K562 (cell line): ENCODE data around the gene SLC20A1. TPM values are rescaled to one million over a fixed set of nuclear protein-coding genes. Genes with fewer than 3 reads are reported as not detected.
A peak's percentile ranks its signal among the peaks of the same experiment; 100 is the strongest.

ENCODE experiments used
- ATAC-seq: fragments of 200-7000 bp; cut with Tn5 transposase; 3 replicates; pipeline ENCODE4 v1.9.1; 2020; ENCODE audit warnings: moderate library complexity
- BruUV-seq: library from RNA; stranded (reverse); fragments of 400-500 nt; replicated peaks from 2 replicates; lab custom pipeline; 2021; lab: Mats Ljungman, UMichigan
- CTCF ChIA-PET: fragments of 300-600 bp; formaldehyde crosslinking; extraction: SDS; loops from one replicate; lab custom pipeline; 2021; ENCODE audit warnings: low intra/inter-chr PET ratio; lab: Yijun Ruan, JAX
- POLR2A ChIA-PET: fragments of 300-600, 350-650 bp; sonication (Branson Sonifier 250); formaldehyde crosslinking; extraction: SDS; loops from one replicate; lab custom pipeline; 2021; ENCODE audit warnings: antibody characterized with exemption, inconsistent platforms; lab: Yijun Ruan, JAX
- DNase-seq, 4 experiments: peaks; one replicate each; pipeline versions ENCODE4 v3.0.0 to v3.0.0-alpha.2; 2011 to 2018; ENCODE audit warnings: low spot score in 3 of 4, mixed read lengths in 3 of 4; ENCODE audit errors: extremely low read depth in 1 of 4
- FAIRE-seq: peaks from 2 replicates; lab custom pipeline; 2011; peaks lifted over from hg19 to GRCh38; lab: Jason Lieb, UNC
- H2AFZ ChIP-seq: 2 replicates; pipeline ENCODE4 v1.6.0; 2011; ENCODE audit warnings: low read depth, low read length, control low read depth, inconsistent platforms
- H3K27ac ChIP-seq: fragments of 200-600 bp; 3 replicates; pipeline ENCODE4 v1.8.0; 2011; ENCODE audit warnings: low read depth, mild to moderate bottlenecking, control low read depth, inconsistent platforms, low read length, moderate library complexity, mixed read lengths; ENCODE audit errors: extremely low read depth
- H3K27me3 ChIP-seq, 2 experiments: fragments of 300-600 bp in 1 of 2; 2 replicates in 1 of 2; 3 replicates in 1 of 2; pipeline versions ENCODE4 v1.6.0 to v1.8.0; 2011; ENCODE audit warnings: inconsistent platforms in 2 of 2, low read length in 2 of 2, mild to moderate bottlenecking in 1 of 2, mixed read lengths in 1 of 2, moderate library complexity in 1 of 2; ENCODE audit not compliant: control insufficient read depth in 2 of 2, insufficient read depth in 2 of 2
- H3K36me3 ChIP-seq: fragments of 300-600 bp; 3 replicates; pipeline ENCODE4 v1.8.0; 2011; ENCODE audit warnings: mild to moderate bottlenecking, low read length, inconsistent platforms; ENCODE audit not compliant: control insufficient read depth, insufficient read depth
- H3K4me1 ChIP-seq, 2 experiments: fragments of 200-600 bp in 1 of 2; replicated peaks in 1 of 2; 2 replicates in 1 of 2; 3 replicates in 1 of 2; pipeline versions ENCODE4 v1.5.1 to v1.8.0; 2011; ENCODE audit warnings: inconsistent platforms in 2 of 2, low read length in 2 of 2, mild to moderate bottlenecking in 1 of 2, mixed read lengths in 1 of 2, moderate library complexity in 1 of 2; ENCODE audit not compliant: control insufficient read depth in 2 of 2, insufficient read depth in 2 of 2
- H3K4me2 ChIP-seq: 2 replicates; pipeline ENCODE4 v1.6.1; 2011; ENCODE audit warnings: low read length, control low read depth, inconsistent platforms, mixed read lengths; ENCODE audit not compliant: insufficient read depth
- H3K4me3 ChIP-seq: fragments of 200-600 bp; sonication (generic), shearing (Covaris generic); 2 replicates; pipeline ENCODE4 v1.5.1; 2016; ENCODE audit warnings: control low read depth, inconsistent platforms
- H3K79me2 ChIP-seq: fragments of 200-600 bp; 3 replicates; pipeline ENCODE4 v1.8.0; 2011; ENCODE audit warnings: low read length, inconsistent platforms; ENCODE audit not compliant: control insufficient read depth, insufficient read depth
- H3K9ac ChIP-seq, 2 experiments: 2 replicates each; pipeline versions ENCODE4 v1.6.0 to v1.6.1; 2011; ENCODE audit warnings: low read depth in 2 of 2, low read length in 2 of 2, control low read depth in 1 of 2, inconsistent platforms in 1 of 2, mild to moderate bottlenecking in 1 of 2, mixed read lengths in 1 of 2; ENCODE audit not compliant: insufficient read depth in 1 of 2
- H3K9me1 ChIP-seq: one replicate; pipeline ENCODE4 v1.6.0; 2011; ENCODE audit warnings: inconsistent platforms, mild to moderate bottlenecking, low read length, moderate library complexity; ENCODE audit not compliant: control insufficient read depth, insufficient read depth
- H3K9me3 ChIP-seq: replicated peaks from 2 replicates; pipeline ENCODE4 v1.5.1; 2011; ENCODE audit warnings: low read depth, low read length, inconsistent platforms; ENCODE audit not compliant: control insufficient read depth, insufficient read depth
- H4K20me1 ChIP-seq: replicated peaks from 2 replicates; pipeline ENCODE4 v1.6.1; 2011; ENCODE audit warnings: low read length, inconsistent platforms, mixed read lengths; ENCODE audit not compliant: control insufficient read depth, insufficient read depth
- ATF7 ChIP-seq: fragments of 450-650 bp; IDR thresholded peaks from 2 replicates; pipeline ENCODE4 v1.7.1; 2014; ENCODE audit warnings: mild to moderate bottlenecking, moderate library complexity
- BCOR ChIP-seq: fragments of 450-650 bp; IDR thresholded peaks from 2 replicates; pipeline ENCODE4 v1.6.1; 2016
- CTCF ChIP-seq, 3 experiments: IDR thresholded peaks in 2 of 3; conservative IDR thresholded peaks in 1 of 3; 2 replicates each; pipeline ENCODE4 v1.5.1; 2011 to 2012; ENCODE audit warnings: low read length in 3 of 3, mild to moderate bottlenecking in 3 of 3, control low read depth in 2 of 3, improper control_type of control experiment in 1 of 3, inconsistent platforms in 1 of 3, low read depth in 1 of 3, mixed read lengths in 1 of 3, moderate library complexity in 1 of 3; ENCODE audit not compliant: insufficient read depth in 2 of 3
- CXXC5 ChIP-seq: fragments of 250-450 bp; sonication (Bioruptor Pico); IDR thresholded peaks from 2 replicates; pipeline ENCODE4 v1.8.0; 2022; ENCODE audit warnings: inconsistent platforms, mild to moderate bottlenecking, moderate library complexity
- RBBP5 ChIP-seq: fragments of 200-600 bp; sonication (generic); IDR thresholded peaks from 2 replicates; pipeline ENCODE4 v1.6.1; 2012; ENCODE audit warnings: borderline replicate concordance, mild to moderate bottlenecking, low read length, control low read depth, inconsistent platforms; ENCODE audit not compliant: insufficient read depth, poor library complexity, severe bottlenecking
- SMARCE1 ChIP-seq: fragments of 450-650 bp; IDR thresholded peaks from 2 replicates; pipeline ENCODE4 v1.7.1; 2016; ENCODE audit warnings: mild to moderate bottlenecking
- SNIP1 ChIP-seq: fragments of 450-650 bp; IDR thresholded peaks from 2 replicates; pipeline ENCODE4 v1.7.1; 2017; ENCODE audit warnings: low read depth, mild to moderate bottlenecking
- ZNF146 ChIP-seq: IDR thresholded peaks from one replicate; pipeline ENCODE4 v1.6.1; 2018; ENCODE audit warnings: missing compliant biosample characterization; ENCODE audit not compliant: unreplicated experiment
- ZNF592 ChIP-seq: fragments of 450-650 bp; IDR thresholded peaks from 2 replicates; pipeline ENCODE4 v1.6.1; 2017; ENCODE audit warnings: antibody characterized with exemption, mild to moderate bottlenecking
- WGBS: fragments of 100-300 bp; shearing (Covaris generic); methylation state at CpG from one replicate; pipeline ENCODE4 v1.1.6; 2016; ENCODE audit warnings: low coverage, mixed read lengths; ENCODE audit not compliant: insufficient coverage; ENCODE audit errors: missing lambda C conversion rate; 5-methylcytosine and 5-hydroxymethylcytosine counted together
- in situ Hi-C: fragments of 300-500 bp; cut with MboI; formaldehyde crosslinking; loops from 4 replicates; pipeline ENCODE4 v1.15.0; 2018; ENCODE audit warnings: inconsistent platforms, mixed read lengths
- intact Hi-C: fragments of 100-400 bp; cut with micrococcal nuclease; formaldehyde crosslinking; loops from 2 replicates; pipeline ENCODE4 v1.14.2; 2022
- polyA plus RNA-seq, 8 experiments: library from polyadenylated mRNA; depleted of rRNA in 4 of 8; stranded (reverse) in 5 of 8; unstranded in 3 of 8; fragments of >200 nt; fragmentation: Nextera tagmentation in 2 of 8; fragmentation: Illumina TruSeq in 1 of 8; extraction: Ambion mirVana in 2 of 8; extraction: Trizol in 1 of 8; gene quantifications; 2 replicates each; pipeline versions ENCODE4 v1.2.1 to v1.2.3, GENCODE V29; 2011 to 2014; ENCODE audit warnings: inconsistent platforms in 1 of 8, missing spikeins in 1 of 8
- total RNA-seq, 7 experiments: library from RNA; depleted of rRNA in 6 of 7; stranded (reverse); fragments of >200 nt in 6 of 7; fragmentation: Illumina TruSeq in 2 of 7; extraction: Trizol in 2 of 7; gene quantifications; 2 replicates each; pipeline versions ENCODE4 v1.2.1 to v1.2.3, GENCODE V29; 2011 to 2021; ENCODE audit warnings: low replicate concordance in 1 of 7

SLC20A1 gene
- total and polyA plus RNA-seq, 9 of the 15 experiments (the other 6 are each of a cell fraction or from before 2014, with no cell fraction given), result 53.8 to 150 (median 74.7) TPM

GRCh38 chr2:112673008-112673407, 27.3 kb downstream of the SLC20A1 start:
- H3K9me3 ChIP-seq, result no peaks in the 10 kb centered on the region
- FAIRE-seq, result no peak
- WGBS, result 100% methylated on average over 1 of the region's 1 CpG
- POLR2A ChIA-PET, result interaction anchor here (1.1 to 2.0 kb wide), 4 partner anchors 10 to 26 kb away, joined by 3 to 13 read pairs (median 8); no protein-coding TSS in a partner anchor
- CTCF ChIA-PET, result no interaction called here
- no peaks in the 10 kb centered on the region for H3K79me2 ChIP-seq
- peaks cover 7 to 17% of the 10 kb centered on the region in 2 experiments; a peak in 4 of 5 replicates for H3K4me1 ChIP-seq
- no peak overlapping the region for H3K9ac ChIP-seq
- no peak overlapping the region for H2AFZ ChIP-seq
- no peaks in the 10 kb centered on the region for H3K36me3 ChIP-seq
- in situ Hi-C loops, result no loop called here
- H3K27ac ChIP-seq, result no peak overlapping the region
- H3K4me3 ChIP-seq, result no peak overlapping the region
- H4K20me1 ChIP-seq, result no peaks in the 10 kb centered on the region
- intact Hi-C loops, result no loop called here
- no peaks in the 10 kb centered on the region for H3K9me1 ChIP-seq
- BruUV-seq, result no TSS peak
- no peak overlapping the region for H3K4me2 ChIP-seq
- no peak for DNase-seq
- ATAC-seq, result no peak
- TF ChIP-seq ZNF146 (CRISPR knock-in tag) (peak; percentile 73), SNIP1 (no peak)
- H3K27me3 ChIP-seq, result no peaks in the 10 kb centered on the region

GRCh38 chr2:112674229-112674628, 28.5 kb downstream of the SLC20A1 start:
- peak overlapping the region; percentile 57 for H3K4me2 ChIP-seq
- WGBS, result 20% methylated on average over 12 of the region's 12 CpGs
- 0 out of 2 replicates have a peak, but pooled peaks have one; percentile 22 for TF ChIP-seq ZNF592
- TF ChIP-seq CTCF (IDR thresholded peaks at IDR 0.05 in 2 of 3, conservative IDR thresholded peaks at IDR 0.05 in 1 of 3; ENCODE audit: insufficient read depth in 2 of 3, low read depth in 1 of 3, low read length in 3 of 3), result no peak
- 0 out of 2 replicates have a peak, but pooled peaks have one; percentile 5 for TF ChIP-seq BCOR
- TF ChIP-seq SMARCE1, result peak; percentile 75; the same call in 1 of the 2 replicates
- TF ChIP-seq ATF7, result peak; percentile 84
- TF ChIP-seq CXXC5 (CRISPR knock-in tag), result peak; percentile 44; the same call in 1 of the 2 replicates
- peak; percentile 32 for TF ChIP-seq RBBP5

More at GRCh38 chr2:112674229-112674628, 28.5 kb downstream of the SLC20A1 start:
- peak overlapping the region; percentile 91 for H2AFZ ChIP-seq
- H3K27me3 ChIP-seq, result no peaks in the 10 kb centered on the region
- ChIA-PET POLR2A (interaction anchor here (1.1 to 2.0 kb wide), 5 partner anchors 9 to 27 kb away, joined by 3 to 9 read pairs (median 5); no protein-coding TSS in a partner anchor), CTCF (no interaction called here)
- H3K27ac ChIP-seq, result peak overlapping the region; percentile 29; the same call in 2 of the 3 replicates
- no peaks in the 10 kb centered on the region for H3K79me2 ChIP-seq
- no peaks in the 10 kb centered on the region for H4K20me1 ChIP-seq
- ATAC-seq (peak; percentile 68), DNase-seq (peak in 1 of 4 experiments; percentile 58), FAIRE-seq (no peak)
- H3K9ac ChIP-seq, result peak overlapping the region; percentile 44 to 85
- no peaks in the 10 kb centered on the region for H3K9me3 ChIP-seq
- H3K36me3 ChIP-seq, result no peaks in the 10 kb centered on the region
- H3K9me1 ChIP-seq, result no peaks in the 10 kb centered on the region
- H3K4me1 ChIP-seq, result peaks cover 7 to 17% of the 10 kb centered on the region in 2 experiments; a peak in 4 of 5 replicates
- in situ Hi-C loops (no loop called here), intact Hi-C loops (no loop called here)
- no TSS peak for BruUV-seq
- no peak overlapping the region for H3K4me3 ChIP-seq
